ENCODE data around the gene IL36G. TPM values are rescaled to one million over a fixed set of nuclear protein-coding genes. Genes with fewer than 3 reads are reported as not detected.

Gene IL36G
- total RNA-seq, 2 experiments from 2014 or later, result not detected

- Histone ChIP-seq H2AFZ (ENCODE audit: low read length) (no peak overlapping the region), H3K9me3 (ENCODE audit: low read length) (no peaks in the 10 kb centered on the region), H3K27ac (ENCODE audit: low read depth, low read length, poor library complexity, severe bottlenecking) (no peak overlapping the region), H3K4me2 (ENCODE audit: low read length) (no peak overlapping the region), H3K36me3 (ENCODE audit: insufficient read depth, low read length) (no peaks in the 10 kb centered on the region), H3K79me2 (ENCODE audit: insufficient read depth, low read depth, low read length) (no peaks in the 10 kb centered on the region), H3K4me1 (ENCODE audit: insufficient read depth, low read length, poor library complexity, severe bottlenecking) (no peaks in the 10 kb centered on the region), H4K20me1 (ENCODE audit: insufficient read depth, low read length) (no peaks in the 10 kb centered on the region), H3K4me3 (ENCODE audit: low read depth, low read length, poor library complexity, severe bottlenecking) (no peak overlapping the region), H3K9me2 (ENCODE audit: insufficient read depth, low read length) (no peaks in the 10 kb centered on the region)
- BruUV-seq (replicated peaks), result no TSS peak
- intact Hi-C loops (cut with micrococcal nuclease; ENCODE audit: unreplicated experiment), result no loop called here
- CTCF ChIA-PET (ENCODE audit: unreplicated experiment), result no interaction called here
- TF ChIP-seq, protein P1, sequence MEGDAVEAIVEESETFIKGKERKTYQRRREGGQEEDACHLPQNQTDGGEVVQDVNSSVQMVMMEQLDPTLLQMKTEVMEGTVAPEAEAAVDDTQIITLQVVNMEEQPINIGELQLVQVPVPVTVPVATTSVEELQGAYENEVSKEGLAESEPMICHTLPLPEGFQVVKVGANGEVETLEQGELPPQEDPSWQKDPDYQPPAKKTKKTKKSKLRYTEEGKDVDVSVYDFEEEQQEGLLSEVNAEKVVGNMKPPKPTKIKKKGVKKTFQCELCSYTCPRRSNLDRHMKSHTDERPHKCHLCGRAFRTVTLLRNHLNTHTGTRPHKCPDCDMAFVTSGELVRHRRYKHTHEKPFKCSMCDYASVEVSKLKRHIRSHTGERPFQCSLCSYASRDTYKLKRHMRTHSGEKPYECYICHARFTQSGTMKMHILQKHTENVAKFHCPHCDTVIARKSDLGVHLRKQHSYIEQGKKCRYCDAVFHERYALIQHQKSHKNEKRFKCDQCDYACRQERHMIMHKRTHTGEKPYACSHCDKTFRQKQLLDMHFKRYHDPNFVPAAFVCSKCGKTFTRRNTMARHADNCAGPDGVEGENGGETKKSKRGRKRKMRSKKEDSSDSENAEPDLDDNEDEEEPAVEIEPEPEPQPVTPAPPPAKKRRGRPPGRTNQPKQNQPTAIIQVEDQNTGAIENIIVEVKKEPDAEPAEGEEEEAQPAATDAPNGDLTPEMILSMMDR (conservative IDR thresholded peaks at IDR 0.05; ENCODE audit: low read length), result no peak
- TF ChIP-seq EZH2phosphoT487 (IDR thresholded peaks at IDR 0.05; ENCODE audit: borderline replicate concordance, low read depth, low read length), result no peak
- DNase-seq (ENCODE audit: low spot score), result no peak
- POLR2A ChIA-PET, result no interaction called here
Observed at GRCh38 chr2:113010088-113010487, 32.3 kb downstream of the IL36G start.

DNA sequence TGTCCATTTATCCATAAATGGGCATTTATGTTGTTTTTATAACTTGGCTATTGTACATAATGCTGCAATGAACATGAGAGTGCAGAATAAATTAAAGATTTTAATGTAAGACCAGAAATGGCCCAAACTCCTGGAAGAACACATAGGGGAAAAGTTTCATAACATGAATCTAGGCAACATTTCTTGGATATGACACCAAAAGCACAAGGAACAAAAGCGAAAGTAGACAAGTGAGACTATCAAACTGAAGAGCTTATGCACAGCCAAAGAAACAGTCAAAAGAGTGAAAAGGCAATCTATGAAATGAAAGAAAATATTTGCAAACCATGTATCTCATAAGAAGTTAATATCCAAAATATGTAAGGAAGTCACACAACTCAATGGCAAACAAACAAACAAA, 33.3 kb downstream of the IL36G start:
- Histone ChIP-seq H3K27ac (ENCODE audit: low read depth, low read length, poor library complexity, severe bottlenecking) (no peak overlapping the region), H3K36me3 (ENCODE audit: insufficient read depth, low read length) (no peaks in the 10 kb centered on the region), H3K9me2 (ENCODE audit: insufficient read depth, low read length) (no peaks in the 10 kb centered on the region), H3K4me3 (ENCODE audit: low read depth, low read length, poor library complexity, severe bottlenecking) (no peak overlapping the region), H4K20me1 (ENCODE audit: insufficient read depth, low read length) (no peaks in the 10 kb centered on the region), H3K9me3 (ENCODE audit: low read length) (no peaks in the 10 kb centered on the region), H3K4me1 (ENCODE audit: insufficient read depth, low read length, poor library complexity, severe bottlenecking) (no peaks in the 10 kb centered on the region), H3K79me2 (ENCODE audit: insufficient read depth, low read depth, low read length) (no peaks in the 10 kb centered on the region), H3K4me2 (ENCODE audit: low read length) (no peak overlapping the region), H2AFZ (ENCODE audit: low read length) (no peak overlapping the region)
- no peak for DNase-seq (ENCODE audit: low spot score)
- BruUV-seq (replicated peaks), result no TSS peak
- intact Hi-C loops (cut with micrococcal nuclease; ENCODE audit: unreplicated experiment), result no loop called here
- no peak for TF ChIP-seq EZH2phosphoT487 (IDR thresholded peaks at IDR 0.05; ENCODE audit: borderline replicate concordance, low read depth, low read length)
- TF ChIP-seq, protein P1 (conservative IDR thresholded peaks at IDR 0.05; ENCODE audit: low read length), result no peak
- CTCF ChIA-PET (ENCODE audit: unreplicated experiment), result no interaction called here
- POLR2A ChIA-PET, result no interaction called here

- Histone ChIP-seq H3K9me2 (ENCODE audit: insufficient read depth, low read length) (no peaks in the 10 kb centered on the region), H3K36me3 (ENCODE audit: insufficient read depth, low read length) (no peaks in the 10 kb centered on the region), H4K20me1 (ENCODE audit: insufficient read depth, low read length) (no peaks in the 10 kb centered on the region), H2AFZ (ENCODE audit: low read length) (no peak overlapping the region), H3K79me2 (ENCODE audit: insufficient read depth, low read depth, low read length) (no peaks in the 10 kb centered on the region), H3K27ac (ENCODE audit: low read depth, low read length, poor library complexity, severe bottlenecking) (no peak overlapping the region), H3K4me1 (ENCODE audit: insufficient read depth, low read length, poor library complexity, severe bottlenecking) (no peaks in the 10 kb centered on the region), H3K4me2 (ENCODE audit: low read length) (no peak overlapping the region), H3K9me3 (ENCODE audit: low read length) (no peaks in the 10 kb centered on the region), H3K4me3 (ENCODE audit: low read depth, low read length, poor library complexity, severe bottlenecking) (no peak overlapping the region)
- no peak for DNase-seq (ENCODE audit: low spot score)
- no TSS peak for BruUV-seq (replicated peaks)
- ChIA-PET CTCF (ENCODE audit: unreplicated experiment) (no interaction called here), POLR2A (no interaction called here)
- intact Hi-C loops (cut with micrococcal nuclease; ENCODE audit: unreplicated experiment), result no loop called here
- TF ChIP-seq EZH2phosphoT487 (IDR thresholded peaks at IDR 0.05; ENCODE audit: borderline replicate concordance, low read depth, low read length), result no peak
Observed at GRCh38 chr2:113012436-113013335, 34.9 kb downstream of the IL36G start.
